GM21390 (cell line): ENCODE measurements around the gene IGFL1.
"Not testable (repeated sequence)": the region's sequence is repeated elsewhere in the genome, so short reads cannot be mapped to it uniquely, and the experiment has no call there.

Source experiments
- ATAC-seq: cut with Tn5 transposase; IDR thresholded peaks from one replicate; pipeline ENCODE4 v1.9.1; 2021; ENCODE audit not compliant: unreplicated experiment

IGFL1 gene

GRCh38 chr19:46221981-46222610 is 7.4 kb upstream of the IGFL1 start:
- no peak for ATAC-seq

DNA sequence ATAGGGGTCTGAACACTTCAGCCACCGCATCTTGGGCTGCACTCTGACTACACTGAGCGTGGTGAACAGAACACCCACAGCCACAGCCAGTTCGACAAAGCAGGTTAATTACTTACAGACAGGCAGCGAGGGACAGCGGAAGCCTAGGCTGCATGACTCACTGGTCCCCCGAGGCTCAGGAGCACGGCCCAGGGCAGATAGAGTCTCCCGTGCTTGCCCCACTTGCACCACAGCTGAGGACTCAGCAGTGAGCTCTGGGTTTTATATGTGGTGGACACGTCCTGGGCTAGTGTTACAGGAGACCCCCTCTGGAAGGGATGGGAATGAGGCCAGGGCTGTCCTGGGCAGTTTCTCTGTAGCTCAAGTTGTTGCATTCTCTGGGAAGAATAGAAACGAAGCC is 5.8 kb upstream of the IGFL1 start:
- ATAC-seq = not testable (repeated sequence)

- no peak for ATAC-seq
These were observed 4.8 kb upstream of the IGFL1 start for GRCh38 chr19:46224773-46225172.

DNA sequence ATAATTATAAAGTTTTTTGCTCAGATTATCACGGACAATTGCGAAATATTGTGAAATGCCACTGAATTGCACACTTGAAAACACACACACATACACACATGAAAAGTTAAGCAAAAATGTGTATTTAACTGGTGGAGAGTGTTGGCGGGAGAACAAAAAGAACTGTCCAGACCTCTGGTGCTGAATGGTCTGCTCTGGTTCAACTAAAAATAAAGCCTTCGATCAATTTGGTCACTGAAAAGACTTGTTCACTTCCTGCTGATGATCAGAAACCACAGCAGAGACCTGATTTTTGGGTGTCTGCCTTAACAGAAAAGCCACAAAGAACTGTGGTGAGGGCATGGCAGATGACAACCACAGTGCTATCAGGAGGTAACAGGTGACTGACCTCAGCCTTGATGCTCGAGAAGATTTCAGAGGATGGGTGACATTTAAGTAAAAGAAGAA is 4.0 kb upstream of the IGFL1 start:
- ATAC-seq = no peak

GRCh38 chr19:46226438-46226973 is 3.0 kb upstream of the IGFL1 start:
- no peak for ATAC-seq

DNA sequence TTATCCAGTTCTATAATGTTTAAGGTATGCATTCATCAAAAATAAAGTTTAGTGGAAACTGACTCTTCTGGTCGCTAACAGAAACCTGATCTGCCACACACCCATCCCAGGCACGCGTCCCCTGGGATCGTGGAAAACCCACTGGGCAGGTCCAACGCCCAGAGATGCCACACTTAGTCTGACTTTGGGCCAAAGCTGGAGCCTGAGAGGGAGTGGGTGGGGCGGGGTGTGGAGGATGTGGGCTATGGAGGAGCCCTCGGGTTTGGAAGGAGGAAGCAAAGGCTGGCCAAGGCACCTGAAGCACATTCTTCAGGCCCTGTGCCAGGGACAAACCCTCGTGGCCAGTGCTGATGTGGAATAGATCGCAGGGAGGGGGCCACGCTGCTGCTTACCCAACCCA is 2.5 kb downstream of the IGFL1 start:
- no peak for ATAC-seq

DNA sequence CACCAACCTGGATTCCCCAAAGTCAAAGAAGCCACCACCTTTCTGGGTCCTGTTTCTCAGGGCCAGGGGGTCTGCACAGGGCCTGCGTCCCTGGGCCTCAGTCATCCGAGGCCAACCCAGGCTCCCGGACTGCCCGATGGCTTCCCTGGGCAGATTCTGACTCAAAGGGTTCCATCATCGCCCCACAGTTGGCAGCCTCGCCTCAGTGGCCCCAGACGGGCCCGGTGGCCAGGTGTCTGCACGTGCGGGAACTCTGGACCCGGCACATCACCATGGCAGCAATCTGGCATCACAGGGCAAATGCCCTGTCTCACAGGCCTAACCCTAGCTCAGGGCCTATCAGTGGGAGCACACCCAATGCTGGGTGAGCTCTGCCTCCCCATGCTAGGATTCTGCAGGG is 2.9 kb downstream of the IGFL1 start:
- no peak for ATAC-seq

GRCh38 chr19:46232938-46233621 is 3.5 kb downstream of the IGFL1 start:
- ATAC-seq = no peak

- not testable (repeated sequence) for ATAC-seq
These were observed 4.3 kb downstream of the IGFL1 start for GRCh38 chr19:46233871-46234270.

- ATAC-seq = not testable (repeated sequence)
These were observed 8.6 kb downstream of the IGFL1 start for GRCh38 chr19:46238141-46238540.

DNA sequence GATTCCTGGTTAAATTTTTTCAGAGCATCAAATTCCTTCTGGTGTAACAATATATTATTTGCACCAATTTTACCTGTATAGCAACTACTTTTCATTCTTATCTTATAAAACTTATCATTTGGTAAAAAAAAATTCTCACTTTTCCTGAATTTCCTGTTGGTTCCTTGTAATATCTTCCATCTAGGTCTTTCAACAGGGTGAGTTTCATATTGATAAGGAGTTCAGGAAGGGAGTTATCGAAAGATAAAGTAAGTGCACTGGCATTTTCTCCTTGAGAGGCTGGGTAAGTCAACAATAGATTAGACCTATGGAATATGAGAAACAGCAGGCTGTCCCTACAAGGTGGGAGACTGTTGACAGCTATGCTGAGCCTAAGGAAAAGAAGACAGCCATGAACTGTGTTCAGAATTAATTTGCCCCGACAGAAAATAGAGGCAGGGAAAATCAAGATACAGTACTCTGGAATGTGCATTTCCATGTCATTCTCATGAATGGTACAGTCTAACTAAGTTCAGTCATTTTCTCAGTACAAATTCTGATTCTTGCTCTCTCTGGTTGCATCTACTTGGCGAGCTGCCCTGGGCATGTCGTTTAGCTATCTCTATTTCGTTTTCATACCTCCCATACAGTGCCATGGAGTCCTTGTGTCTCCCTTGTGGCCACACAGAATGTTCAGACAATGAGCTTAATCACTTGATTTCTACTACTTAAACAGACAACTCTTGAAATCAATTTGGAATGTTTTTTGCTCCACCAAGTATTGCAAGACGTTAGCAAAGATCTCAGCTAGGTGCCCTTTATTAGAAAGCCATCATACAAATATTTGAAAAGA is 9.9 kb downstream of the IGFL1 start:
- ATAC-seq = no peak

DNA sequence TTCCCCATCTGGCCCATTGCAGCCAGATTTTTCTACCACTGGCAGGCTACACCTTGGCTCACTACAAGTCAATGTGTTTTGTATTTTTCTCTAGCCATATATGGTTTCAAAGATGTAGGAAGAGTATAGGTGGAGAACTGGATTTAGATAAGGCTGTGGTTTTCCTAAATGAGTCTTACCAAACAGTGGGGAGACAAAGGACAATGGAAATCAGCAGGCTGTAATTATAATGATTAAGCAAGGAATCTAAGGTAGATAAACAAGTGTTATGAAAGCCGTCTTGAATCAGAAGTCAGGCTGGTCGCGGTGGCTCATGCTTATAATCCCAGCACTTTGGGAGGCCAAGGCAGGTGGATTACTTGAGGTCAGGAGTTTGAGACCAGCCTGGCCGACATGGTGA is 11.2 kb downstream of the IGFL1 start:
- no peak for ATAC-seq

DNA sequence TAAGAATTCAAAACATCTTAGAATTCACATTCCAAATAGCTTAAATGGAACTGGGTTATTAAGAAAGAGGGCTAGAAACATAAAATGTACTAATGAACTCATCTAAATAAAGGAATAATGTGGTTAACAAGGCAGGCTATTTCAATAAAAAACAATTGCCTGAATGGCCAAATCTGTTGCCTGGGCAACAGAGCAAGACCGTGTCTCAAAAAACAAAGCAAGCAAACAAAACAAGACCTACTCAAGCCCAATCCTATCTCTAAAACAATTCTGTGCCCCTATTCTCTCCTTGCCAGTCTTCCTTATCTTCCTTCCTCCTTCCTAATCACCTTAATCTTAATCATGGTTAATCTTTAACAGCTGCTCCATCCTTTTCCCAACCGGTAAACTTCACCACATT is 12.1 kb downstream of the IGFL1 start:
- no peak for ATAC-seq

GRCh38 chr19:46243081-46243654 is 13.6 kb downstream of the IGFL1 start:
- ATAC-seq = not testable (repeated sequence)

GRCh38 chr19:46250076-46250735 is 20.7 kb downstream of the IGFL1 start:
- no peak for ATAC-seq

DNA sequence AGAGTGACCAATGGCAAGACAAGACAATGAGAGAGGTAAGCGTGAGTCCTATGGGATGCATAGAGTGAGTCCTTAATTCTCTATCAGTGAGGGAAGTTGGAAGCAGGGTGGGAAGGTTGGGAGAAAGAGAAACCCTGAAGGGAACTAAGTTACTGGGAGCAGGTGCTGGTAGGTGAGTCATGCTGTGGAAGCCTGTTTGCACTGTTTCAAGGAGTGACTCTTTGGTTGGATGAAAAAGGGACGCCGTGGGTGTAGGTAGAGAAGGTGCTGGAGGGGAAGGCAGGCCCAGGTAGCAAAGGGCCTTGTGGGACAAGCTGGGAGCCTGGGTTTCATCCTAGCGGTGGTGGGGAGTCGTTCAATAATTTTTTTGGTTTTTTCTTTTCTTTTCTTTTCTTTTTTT is 21.9 kb downstream of the IGFL1 start:
- ATAC-seq = no peak

DNA sequence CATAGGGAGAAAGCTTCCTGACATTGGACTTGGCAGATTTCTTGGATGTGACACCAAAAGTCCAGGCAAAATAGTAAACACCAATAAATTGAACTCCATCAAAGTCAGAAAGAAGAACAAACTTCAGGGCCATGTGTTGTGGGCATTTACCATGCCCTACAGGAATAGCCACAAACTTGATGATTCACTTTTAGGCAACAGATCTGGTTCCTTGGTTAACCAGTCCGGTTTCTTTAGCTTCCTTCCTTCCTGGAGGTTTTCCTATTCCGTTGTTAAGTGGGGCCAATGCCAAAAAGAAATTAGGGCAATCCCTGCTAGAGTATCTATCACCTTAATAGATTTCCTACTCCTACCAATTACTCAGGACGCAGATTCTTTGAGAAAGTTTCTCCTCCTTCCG is 25.2 kb downstream of the IGFL1 start:
- no peak for ATAC-seq

GRCh38 chr19:46256855-46257254 is 27.3 kb downstream of the IGFL1 start:
- ATAC-seq = no peak

DNA sequence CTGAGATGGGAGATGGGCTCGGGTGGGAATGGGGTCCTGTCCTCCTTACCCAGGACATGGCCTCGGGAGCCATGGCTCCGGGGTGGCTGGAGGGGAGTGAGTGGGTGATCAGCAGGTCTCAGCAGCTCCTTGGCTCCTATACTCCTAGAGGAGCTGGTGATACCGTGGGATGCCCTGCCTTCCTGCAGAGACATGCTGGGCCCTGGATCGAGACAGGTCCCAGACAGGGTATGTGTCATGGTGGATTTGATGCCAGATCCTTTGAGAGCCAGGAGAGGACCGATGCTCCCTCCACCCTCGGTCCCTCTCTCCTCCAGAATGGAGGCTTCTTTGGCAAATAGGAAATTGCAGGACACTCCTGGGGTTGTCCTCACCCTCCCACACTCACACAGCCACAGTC is 32.0 kb downstream of the IGFL1 start:
- ATAC-seq = not testable (repeated sequence)

GRCh38 chr19:46262684-46263296 is 33.2 kb downstream of the IGFL1 start:
- ATAC-seq = peak; percentile 87
